Subcutaneous adipose tissue (tissue), 4 donors: Measurements from ENCODE around the gene FOXO4. TPM values are rescaled to one million over a fixed set of nuclear protein-coding genes. Genes with fewer than 3 reads are reported as not detected.

Source experiments
- total RNA-seq, 4 donors: library from RNA; depleted of rRNA; stranded (reverse); fragments of >200 nt; gene quantifications; one replicate each; pipeline ENCODE4 v1.1.0, GENCODE V29; 2016
- TF ChIP-seq, protein P1 (sequence below): fragments of 450-650 bp; IDR thresholded peaks from one replicate; pipeline ENCODE4 v1.5.1; 2016; ENCODE audit warnings: low read depth, mild to moderate bottlenecking, control low read depth, antibody characterized with exemption, moderate library complexity

The FOXO4 gene
- total RNA-seq, 4 donors from 2014 or later, result 16.7 to 32.0 (median 20.5) TPM

DNA sequence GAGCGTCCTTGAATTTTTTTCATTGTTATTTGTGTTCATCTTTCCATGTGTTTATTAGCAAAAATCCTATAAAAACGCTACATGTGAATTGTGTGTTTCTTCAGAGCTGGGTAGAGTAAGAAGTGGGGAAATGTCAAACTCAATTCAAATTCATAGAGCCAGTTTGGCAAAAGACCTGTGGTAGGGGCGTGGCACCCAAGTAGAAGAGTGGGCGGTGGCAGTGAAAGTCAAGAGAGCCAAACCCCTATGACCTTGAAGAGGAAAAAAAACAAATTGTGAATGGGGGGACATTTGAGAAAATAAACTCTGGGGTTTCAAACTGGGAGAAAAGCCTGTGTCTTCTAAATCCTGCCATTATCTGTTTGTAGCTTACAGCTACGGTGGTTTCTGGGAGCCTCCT is 4.4 kb upstream of the FOXO4 start:
- TF ChIP-seq, protein P1, sequence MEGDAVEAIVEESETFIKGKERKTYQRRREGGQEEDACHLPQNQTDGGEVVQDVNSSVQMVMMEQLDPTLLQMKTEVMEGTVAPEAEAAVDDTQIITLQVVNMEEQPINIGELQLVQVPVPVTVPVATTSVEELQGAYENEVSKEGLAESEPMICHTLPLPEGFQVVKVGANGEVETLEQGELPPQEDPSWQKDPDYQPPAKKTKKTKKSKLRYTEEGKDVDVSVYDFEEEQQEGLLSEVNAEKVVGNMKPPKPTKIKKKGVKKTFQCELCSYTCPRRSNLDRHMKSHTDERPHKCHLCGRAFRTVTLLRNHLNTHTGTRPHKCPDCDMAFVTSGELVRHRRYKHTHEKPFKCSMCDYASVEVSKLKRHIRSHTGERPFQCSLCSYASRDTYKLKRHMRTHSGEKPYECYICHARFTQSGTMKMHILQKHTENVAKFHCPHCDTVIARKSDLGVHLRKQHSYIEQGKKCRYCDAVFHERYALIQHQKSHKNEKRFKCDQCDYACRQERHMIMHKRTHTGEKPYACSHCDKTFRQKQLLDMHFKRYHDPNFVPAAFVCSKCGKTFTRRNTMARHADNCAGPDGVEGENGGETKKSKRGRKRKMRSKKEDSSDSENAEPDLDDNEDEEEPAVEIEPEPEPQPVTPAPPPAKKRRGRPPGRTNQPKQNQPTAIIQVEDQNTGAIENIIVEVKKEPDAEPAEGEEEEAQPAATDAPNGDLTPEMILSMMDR, result no peak

DNA sequence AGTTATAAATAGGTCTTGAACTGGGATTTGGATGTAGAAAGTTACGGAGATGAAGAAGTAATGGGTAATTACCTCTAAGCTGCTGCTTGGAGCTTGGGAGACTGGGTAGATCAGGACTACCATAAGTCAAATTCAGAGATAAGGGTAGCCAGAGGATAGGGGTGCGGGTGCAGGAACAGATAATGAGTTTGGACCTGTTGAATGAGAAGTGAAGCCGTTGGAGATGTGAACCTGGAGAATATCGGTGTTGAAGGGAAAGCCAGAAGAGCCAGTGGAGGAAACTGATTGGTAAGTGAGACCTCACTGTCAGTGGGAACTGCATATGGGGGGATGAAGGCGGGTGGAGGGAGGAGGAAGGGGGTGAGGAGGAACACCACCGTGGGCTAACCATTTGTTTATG is 618 bp upstream of the FOXO4 start:
- TF ChIP-seq, protein P1, result no peak

DNA sequence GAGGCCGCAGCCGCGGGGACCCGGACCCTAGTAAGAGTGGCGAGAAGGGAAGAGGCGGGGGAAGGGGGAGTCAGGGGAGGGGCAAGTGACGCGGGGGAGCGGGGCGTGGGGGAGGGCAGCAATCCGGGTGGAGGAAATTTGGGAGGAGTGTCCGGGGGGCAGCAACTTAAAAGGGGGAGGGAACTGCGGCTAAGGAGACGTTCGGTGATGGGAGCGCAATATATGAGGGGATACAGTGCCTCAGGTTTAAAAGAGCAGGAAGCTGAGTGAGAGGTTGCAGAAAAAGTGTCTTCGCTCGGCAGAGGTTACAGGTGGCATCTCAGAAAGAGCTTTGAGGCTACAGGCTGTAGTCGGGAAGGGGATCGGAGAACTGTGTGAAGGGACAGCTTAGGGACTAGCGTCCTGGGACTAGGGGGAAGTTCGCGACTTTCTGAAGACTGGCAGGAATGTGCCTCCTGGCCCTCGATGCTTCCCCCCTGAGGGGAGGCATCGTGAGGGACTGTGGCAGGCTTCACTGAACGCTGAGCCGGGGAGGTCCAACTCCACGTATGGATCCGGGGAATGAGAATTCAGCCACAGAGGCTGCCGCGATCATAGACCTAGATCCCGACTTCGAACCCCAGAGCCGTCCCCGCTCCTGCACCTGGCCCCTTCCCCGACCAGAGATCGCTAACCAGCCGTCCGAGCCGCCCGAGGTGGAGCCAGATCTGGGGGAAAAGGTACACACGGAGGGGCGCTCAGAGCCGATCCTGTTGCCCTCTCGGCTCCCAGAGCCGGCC is 519 bp downstream of the FOXO4 start:
- TF ChIP-seq, protein P1, result no peak

DNA sequence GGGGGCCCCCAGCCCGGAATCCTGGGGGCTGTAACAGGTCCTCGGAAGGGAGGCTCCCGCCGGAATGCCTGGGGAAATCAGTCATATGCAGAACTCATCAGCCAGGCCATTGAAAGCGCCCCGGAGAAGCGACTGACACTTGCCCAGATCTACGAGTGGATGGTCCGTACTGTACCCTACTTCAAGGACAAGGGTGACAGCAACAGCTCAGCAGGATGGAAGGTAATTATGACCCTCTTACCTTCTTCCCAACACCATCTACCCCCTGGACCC is 1.0 kb downstream of the FOXO4 start:
- TF ChIP-seq, protein P1, result no peak

DNA sequence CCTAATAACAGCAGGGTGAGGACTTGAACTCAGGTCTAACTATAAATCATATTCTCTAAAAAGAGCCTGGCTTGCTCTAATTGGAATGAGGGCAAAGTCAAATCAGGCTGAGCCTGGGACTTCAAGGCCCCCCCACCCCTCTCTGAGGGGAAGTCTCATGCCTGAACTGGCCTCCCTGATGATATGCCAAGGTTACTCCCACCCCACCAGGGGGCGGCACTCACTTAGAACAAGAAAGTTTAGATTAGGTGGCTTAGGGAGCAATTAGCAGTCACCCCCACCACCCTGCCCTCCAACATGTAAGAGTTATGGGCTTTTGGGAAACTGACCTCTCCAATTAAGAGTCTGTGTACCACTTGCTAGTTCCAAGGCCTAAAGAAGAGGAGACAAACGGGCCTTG is 2.7 kb downstream of the FOXO4 start:
- TF ChIP-seq, protein P1, result no peak

DNA sequence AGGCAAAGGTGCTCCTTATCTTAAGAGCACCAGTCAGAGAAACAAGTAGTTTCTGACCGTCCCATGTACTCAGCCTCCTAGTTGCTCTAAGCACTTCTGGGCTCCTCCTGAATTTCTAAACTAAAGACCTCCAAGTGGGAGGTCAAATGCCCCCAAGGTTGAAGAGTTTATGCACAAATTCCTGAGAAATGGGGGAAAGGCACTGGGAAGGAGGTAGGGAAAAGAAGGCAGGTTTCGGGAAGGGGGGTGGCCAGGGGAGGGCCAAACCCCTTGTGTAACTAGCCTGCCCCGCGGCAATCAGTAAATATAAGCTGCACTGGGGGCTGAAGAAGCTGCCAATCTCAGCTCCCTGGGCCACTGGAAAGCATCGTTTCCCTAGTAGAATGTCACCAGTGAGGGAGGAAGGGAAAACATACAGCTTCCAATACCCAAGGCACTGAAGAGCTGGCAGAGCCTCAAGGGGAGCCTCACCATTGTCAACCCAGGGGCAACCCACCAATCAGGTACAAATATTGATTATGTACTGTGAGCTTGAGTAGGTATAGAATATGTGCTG is 3.4 kb downstream of the FOXO4 start:
- TF ChIP-seq, protein P1, result no peak

DNA sequence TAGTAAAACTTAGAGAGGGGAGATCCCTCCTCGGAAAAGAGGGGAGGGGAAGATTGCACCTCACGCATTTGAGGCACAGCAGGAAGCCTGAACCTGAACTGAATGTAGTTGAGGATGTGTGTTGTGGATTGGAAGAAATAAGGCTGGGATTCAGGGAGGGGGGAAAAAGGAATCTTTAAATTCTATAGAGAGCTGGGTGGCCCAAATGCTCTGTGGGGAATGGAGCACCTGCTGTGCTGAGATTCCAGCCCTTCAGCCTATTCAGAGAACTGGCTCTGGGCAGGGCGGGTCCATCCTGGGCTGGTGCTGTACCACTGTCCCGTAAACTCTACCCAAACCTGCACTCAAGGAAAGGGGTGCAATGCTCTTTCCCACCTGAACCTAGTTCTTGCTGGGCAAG is 4.1 kb downstream of the FOXO4 start:
- TF ChIP-seq, protein P1, result no peak
